ENCODE results near the gene TRMU. TPM values are rescaled to one million over a fixed set of nuclear protein-coding genes. Genes with fewer than 3 reads are reported as not detected.

Gene TRMU
- total and polyA plus RNA-seq, 2 experiments from 2014 or later, result 48.3 to 70.4 TPM

DNA sequence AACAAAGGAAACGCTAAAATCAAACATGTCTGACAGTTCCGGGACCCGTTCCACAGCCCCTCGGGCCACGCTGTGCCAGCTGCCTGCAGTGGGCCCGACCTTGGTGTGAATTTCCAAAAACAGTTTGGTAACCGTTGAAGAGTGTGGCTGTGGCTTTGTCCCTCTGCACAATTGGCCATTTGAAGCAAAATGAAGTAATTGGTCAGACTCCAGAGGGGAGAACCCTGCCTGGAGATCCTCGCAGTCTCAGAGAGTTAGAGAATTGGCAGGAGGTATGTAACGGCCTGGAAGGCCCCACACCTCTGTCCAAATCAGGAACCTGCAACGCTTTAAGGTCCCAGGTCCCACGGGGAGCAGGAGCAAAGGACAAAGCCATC lies 26.3 kb downstream of the TRMU start:
- Mint-ChIP-seq H3K27ac (no peak overlapping the region), H3K9me3 (peaks cover 2% of the 10 kb centered on the region; the same call in 1 of the 3 replicates), H3K4me3 (no peak overlapping the region), H3K4me1 (no peaks in the 10 kb centered on the region; the same call in 1 of the 3 replicates), H3K27me3 (ENCODE audit: insufficient read depth, low read depth, poor library complexity) (peaks cover 2% of the 10 kb centered on the region), H3K36me3 (ENCODE audit: low read depth) (peaks cover 25% of the 10 kb centered on the region)
- H3K36me3 ChIP-seq (ENCODE audit: insufficient read depth), result no peaks in the 10 kb centered on the region
- no peak overlapping the region for H2AFZ ChIP-seq
- no peak overlapping the region for H3K4me2 ChIP-seq
- H3K4me3 ChIP-seq, result no peak overlapping the region
- DNase-seq (ENCODE audit: low spot score) (no peak), ATAC-seq (no peak)
- no peak for TF ChIP-seq JUNB (IDR thresholded peaks at IDR 0.05; ENCODE audit: unreplicated experiment)
- TF ChIP-seq, protein P1, sequence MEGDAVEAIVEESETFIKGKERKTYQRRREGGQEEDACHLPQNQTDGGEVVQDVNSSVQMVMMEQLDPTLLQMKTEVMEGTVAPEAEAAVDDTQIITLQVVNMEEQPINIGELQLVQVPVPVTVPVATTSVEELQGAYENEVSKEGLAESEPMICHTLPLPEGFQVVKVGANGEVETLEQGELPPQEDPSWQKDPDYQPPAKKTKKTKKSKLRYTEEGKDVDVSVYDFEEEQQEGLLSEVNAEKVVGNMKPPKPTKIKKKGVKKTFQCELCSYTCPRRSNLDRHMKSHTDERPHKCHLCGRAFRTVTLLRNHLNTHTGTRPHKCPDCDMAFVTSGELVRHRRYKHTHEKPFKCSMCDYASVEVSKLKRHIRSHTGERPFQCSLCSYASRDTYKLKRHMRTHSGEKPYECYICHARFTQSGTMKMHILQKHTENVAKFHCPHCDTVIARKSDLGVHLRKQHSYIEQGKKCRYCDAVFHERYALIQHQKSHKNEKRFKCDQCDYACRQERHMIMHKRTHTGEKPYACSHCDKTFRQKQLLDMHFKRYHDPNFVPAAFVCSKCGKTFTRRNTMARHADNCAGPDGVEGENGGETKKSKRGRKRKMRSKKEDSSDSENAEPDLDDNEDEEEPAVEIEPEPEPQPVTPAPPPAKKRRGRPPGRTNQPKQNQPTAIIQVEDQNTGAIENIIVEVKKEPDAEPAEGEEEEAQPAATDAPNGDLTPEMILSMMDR (conservative IDR thresholded peaks at IDR 0.05; ENCODE audit: low read depth in 2 of 2), result no peak
- no peaks in the 10 kb centered on the region for H3K79me2 ChIP-seq (replicated peaks; ENCODE audit: insufficient read depth)
- peaks cover 5% of the 10 kb centered on the region; the same call in 1 of the 2 replicates for H4K20me1 ChIP-seq (replicated peaks; ENCODE audit: insufficient read depth)
- no peaks in the 10 kb centered on the region for H3F3A ChIP-seq (replicated peaks; ENCODE audit: low read depth)
- no peaks in the 10 kb centered on the region for H3K4me1 ChIP-seq (ENCODE audit: insufficient read depth)
- H3K27me3 ChIP-seq (ENCODE audit: insufficient read depth), result no peaks in the 10 kb centered on the region
- H3K9me2 ChIP-seq (ENCODE audit: insufficient read depth), result no peaks in the 10 kb centered on the region
- H3K27ac ChIP-seq (ENCODE audit: low read depth), result no peak overlapping the region

DNA sequence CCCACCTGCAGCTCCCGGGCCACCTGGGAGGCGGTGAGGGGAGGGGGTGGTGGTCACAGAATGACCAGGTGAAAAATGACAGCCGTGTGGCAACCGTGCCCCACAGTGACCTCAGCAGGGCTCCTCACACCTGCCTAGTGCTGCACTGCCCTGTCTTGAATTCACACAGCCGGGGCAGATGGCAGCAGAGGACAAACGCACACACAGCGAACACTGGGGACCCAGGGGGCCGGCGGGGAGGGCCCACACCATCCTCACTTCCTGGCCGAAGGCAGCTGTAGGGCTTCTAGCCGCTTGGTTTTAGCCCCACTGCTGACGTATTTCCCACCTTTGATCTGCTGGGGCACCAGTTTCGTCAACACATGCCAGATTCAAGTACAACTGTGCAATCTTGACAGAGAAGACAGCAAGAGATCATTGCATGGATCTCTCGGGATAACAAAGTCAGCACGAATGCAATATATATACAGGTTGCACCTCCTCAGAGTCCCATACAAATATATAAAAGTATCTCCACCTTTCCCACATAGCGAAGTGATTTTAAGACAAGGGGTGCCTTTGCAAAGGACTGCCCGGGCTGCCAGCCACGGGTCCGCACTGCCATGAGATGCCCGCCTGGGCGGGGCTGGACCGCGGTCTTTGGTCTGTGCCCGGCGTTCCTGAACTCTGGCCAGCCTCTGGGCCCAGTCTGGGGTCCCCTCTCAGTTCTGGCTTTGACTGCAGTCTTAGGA lies 26.9 kb downstream of the TRMU start:
- Histone ChIP-seq H3K79me2 (replicated peaks; ENCODE audit: insufficient read depth) (no peaks in the 10 kb centered on the region), H3K27me3 (ENCODE audit: insufficient read depth) (no peaks in the 10 kb centered on the region), H4K20me1 (replicated peaks; ENCODE audit: insufficient read depth) (peaks cover 5% of the 10 kb centered on the region; the same call in 1 of the 2 replicates), H3K9me2 (ENCODE audit: insufficient read depth) (no peaks in the 10 kb centered on the region), H2AFZ (no peak overlapping the region), H3K4me3 (no peak overlapping the region), H3K4me1 (ENCODE audit: insufficient read depth) (no peaks in the 10 kb centered on the region), H3K36me3 (ENCODE audit: insufficient read depth) (no peaks in the 10 kb centered on the region), H3K27ac (ENCODE audit: low read depth) (no peak overlapping the region), H3F3A (replicated peaks; ENCODE audit: low read depth) (no peaks in the 10 kb centered on the region), H3K4me2 (no peak overlapping the region)
- ATAC-seq, result no peak
- Mint-ChIP-seq H3K27me3 (ENCODE audit: insufficient read depth, low read depth, poor library complexity) (peaks cover 2% of the 10 kb centered on the region), H3K36me3 (ENCODE audit: low read depth) (peaks cover 22% of the 10 kb centered on the region), H3K4me3 (no peak overlapping the region), H3K9me3 (peaks cover 2% of the 10 kb centered on the region; the same call in 1 of the 3 replicates), H3K27ac (no peak overlapping the region), H3K4me1 (no peaks in the 10 kb centered on the region; the same call in 1 of the 3 replicates)
- no peak for DNase-seq (ENCODE audit: low spot score)
- TF ChIP-seq, protein P2, sequence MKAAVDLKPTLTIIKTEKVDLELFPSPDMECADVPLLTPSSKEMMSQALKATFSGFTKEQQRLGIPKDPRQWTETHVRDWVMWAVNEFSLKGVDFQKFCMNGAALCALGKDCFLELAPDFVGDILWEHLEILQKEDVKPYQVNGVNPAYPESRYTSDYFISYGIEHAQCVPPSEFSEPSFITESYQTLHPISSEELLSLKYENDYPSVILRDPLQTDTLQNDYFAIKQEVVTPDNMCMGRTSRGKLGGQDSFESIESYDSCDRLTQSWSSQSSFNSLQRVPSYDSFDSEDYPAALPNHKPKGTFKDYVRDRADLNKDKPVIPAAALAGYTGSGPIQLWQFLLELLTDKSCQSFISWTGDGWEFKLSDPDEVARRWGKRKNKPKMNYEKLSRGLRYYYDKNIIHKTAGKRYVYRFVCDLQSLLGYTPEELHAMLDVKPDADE (IDR thresholded peaks at IDR 0.05), result no peak

DNA sequence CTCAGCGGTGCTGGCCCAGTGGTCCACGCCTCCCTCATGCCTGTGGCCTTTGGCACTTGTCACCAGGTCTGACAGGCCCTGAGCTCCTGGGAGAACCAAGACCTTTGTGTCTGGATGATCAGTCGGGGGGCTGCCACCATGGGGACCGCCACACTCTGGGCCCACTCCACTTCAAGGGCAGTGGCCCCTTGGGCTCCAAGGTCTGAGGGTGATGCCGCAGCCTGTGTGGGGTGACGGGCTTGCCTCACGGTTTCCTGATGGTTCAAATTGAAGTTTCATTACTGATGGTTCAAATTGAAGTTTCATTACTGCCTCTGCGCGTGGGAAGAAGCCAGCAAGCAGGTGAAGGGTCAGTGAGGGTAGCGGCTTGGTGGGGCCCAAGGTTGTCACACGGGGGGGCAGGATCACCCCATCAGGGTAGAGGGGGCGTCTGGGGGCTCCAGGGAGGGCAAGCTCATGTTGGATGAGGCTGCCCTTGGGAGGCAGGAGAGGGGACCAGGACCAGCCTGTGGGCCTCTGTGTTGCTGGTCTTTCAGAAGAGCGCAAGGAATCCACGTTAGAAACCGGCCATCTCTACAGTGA lies 27.5 kb downstream of the TRMU start:
- peaks cover 4% of the 10 kb centered on the region for H3K4me1 Mint-ChIP-seq
- no peak for ATAC-seq
- H3K4me3 Mint-ChIP-seq, result no peak overlapping the region
- no peak for TF ChIP-seq STAT1 (IDR thresholded peaks at IDR 0.05; ENCODE audit: unreplicated experiment)
- TF ChIP-seq, protein P3, sequence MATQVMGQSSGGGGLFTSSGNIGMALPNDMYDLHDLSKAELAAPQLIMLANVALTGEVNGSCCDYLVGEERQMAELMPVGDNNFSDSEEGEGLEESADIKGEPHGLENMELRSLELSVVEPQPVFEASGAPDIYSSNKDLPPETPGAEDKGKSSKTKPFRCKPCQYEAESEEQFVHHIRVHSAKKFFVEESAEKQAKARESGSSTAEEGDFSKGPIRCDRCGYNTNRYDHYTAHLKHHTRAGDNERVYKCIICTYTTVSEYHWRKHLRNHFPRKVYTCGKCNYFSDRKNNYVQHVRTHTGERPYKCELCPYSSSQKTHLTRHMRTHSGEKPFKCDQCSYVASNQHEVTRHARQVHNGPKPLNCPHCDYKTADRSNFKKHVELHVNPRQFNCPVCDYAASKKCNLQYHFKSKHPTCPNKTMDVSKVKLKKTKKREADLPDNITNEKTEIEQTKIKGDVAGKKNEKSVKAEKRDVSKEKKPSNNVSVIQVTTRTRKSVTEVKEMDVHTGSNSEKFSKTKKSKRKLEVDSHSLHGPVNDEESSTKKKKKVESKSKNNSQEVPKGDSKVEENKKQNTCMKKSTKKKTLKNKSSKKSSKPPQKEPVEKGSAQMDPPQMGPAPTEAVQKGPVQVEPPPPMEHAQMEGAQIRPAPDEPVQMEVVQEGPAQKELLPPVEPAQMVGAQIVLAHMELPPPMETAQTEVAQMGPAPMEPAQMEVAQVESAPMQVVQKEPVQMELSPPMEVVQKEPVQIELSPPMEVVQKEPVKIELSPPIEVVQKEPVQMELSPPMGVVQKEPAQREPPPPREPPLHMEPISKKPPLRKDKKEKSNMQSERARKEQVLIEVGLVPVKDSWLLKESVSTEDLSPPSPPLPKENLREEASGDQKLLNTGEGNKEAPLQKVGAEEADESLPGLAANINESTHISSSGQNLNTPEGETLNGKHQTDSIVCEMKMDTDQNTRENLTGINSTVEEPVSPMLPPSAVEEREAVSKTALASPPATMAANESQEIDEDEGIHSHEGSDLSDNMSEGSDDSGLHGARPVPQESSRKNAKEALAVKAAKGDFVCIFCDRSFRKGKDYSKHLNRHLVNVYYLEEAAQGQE (IDR thresholded peaks at IDR 0.05; ENCODE audit: unreplicated experiment), result no peak

More for the DNA sequence above, 27.5 kb downstream of the TRMU start:
- no peaks in the 10 kb centered on the region for H3K27me3 ChIP-seq (ENCODE audit: insufficient read depth)
- H3K4me1 ChIP-seq (ENCODE audit: insufficient read depth), result peaks cover 4% of the 10 kb centered on the region; the same call in 1 of the 2 replicates
- H3K79me2 ChIP-seq (replicated peaks; ENCODE audit: insufficient read depth), result no peaks in the 10 kb centered on the region
- DNase-seq (ENCODE audit: low spot score), result no peak
- H3K36me3 ChIP-seq (ENCODE audit: insufficient read depth), result no peaks in the 10 kb centered on the region
- H3K4me3 ChIP-seq, result no peak overlapping the region
- no peak overlapping the region for H3K4me2 ChIP-seq
- no peaks in the 10 kb centered on the region for H3K9me2 ChIP-seq (ENCODE audit: insufficient read depth)
- no peak overlapping the region for H3K27ac ChIP-seq (ENCODE audit: low read depth)
- Mint-ChIP-seq H3K27ac (no peak overlapping the region), H3K36me3 (ENCODE audit: low read depth) (peaks cover 20% of the 10 kb centered on the region; the same call in 2 of the 3 replicates), H3K27me3 (ENCODE audit: insufficient read depth, low read depth, poor library complexity) (peaks cover 2% of the 10 kb centered on the region), H3K9me3 (peaks cover 2% of the 10 kb centered on the region; the same call in 1 of the 3 replicates)
- H4K20me1 ChIP-seq (replicated peaks; ENCODE audit: insufficient read depth), result peaks cover 5% of the 10 kb centered on the region; the same call in 1 of the 2 replicates
- H2AFZ ChIP-seq, result no peak overlapping the region
- H3F3A ChIP-seq (replicated peaks; ENCODE audit: low read depth), result 0 out of 2 replicates have a peak, but pooled peaks cover 3% of the 10 kb centered on the region

Measured in GM23338 (cell line).